Globus pallidus (tissue), 1 donor: ENCODE measurements around the gene LOXL3.

Experiments
- DNase-seq: peaks from one replicate; pipeline ENCODE4 v3.0.0-alpha.2; 2015; ENCODE audit warnings: low spot score

LOXL3 gene

GRCh38 chr2:74553892-74554819, at the start of gene LOXL3, which contains the start of gene DOK1:
TSS of gene LOXL3 (minus strand) at chr2:74553942. CDS start at chr2:74552634, 1,308 bp downstream.
TSS of gene DOK1 (plus strand) at chr2:74554720. CDS start at chr2:74554755, 35 bp downstream.
- DNase-seq: peak; percentile 69

- no peak for DNase-seq
Observed at GRCh38 chr2:74602586-74603281, 49.0 kb upstream of the LOXL3 start.

- DNase-seq: no peak
Observed at GRCh38 chr2:74599676-74600075, 45.9 kb upstream of the LOXL3 start.

GRCh38 chr2:74597410-74597809, 43.7 kb upstream of the LOXL3 start:
- no peak for DNase-seq

- no peak for DNase-seq
Observed at GRCh38 chr2:74596584-74596983, 42.8 kb upstream of the LOXL3 start.

- DNase-seq: no peak
Observed at GRCh38 chr2:74593826-74594772, 40.4 kb upstream of the LOXL3 start.

- no peak for DNase-seq
Observed at GRCh38 chr2:74588664-74589063, 34.9 kb upstream of the LOXL3 start.

GRCh38 chr2:74587664-74588277, 34.0 kb upstream of the LOXL3 start:
- DNase-seq: peak; percentile 61

- peak; percentile 23 for DNase-seq
Observed at GRCh38 chr2:74585406-74586185, 31.9 kb upstream of the LOXL3 start.

GRCh38 chr2:74584088-74584645, 30.4 kb upstream of the LOXL3 start:
- DNase-seq: no peak

- no peak for DNase-seq
Observed at GRCh38 chr2:74583504-74583903, 29.8 kb upstream of the LOXL3 start.

GRCh38 chr2:74582184-74582583, 28.4 kb upstream of the LOXL3 start:
- no peak for DNase-seq

- no peak for DNase-seq
Observed at GRCh38 chr2:74581463-74581862, 27.7 kb upstream of the LOXL3 start.

GRCh38 chr2:74578408-74578807, 24.7 kb upstream of the LOXL3 start:
- DNase-seq: no peak

- DNase-seq: no peak
Observed at GRCh38 chr2:74577448-74577847, 23.7 kb upstream of the LOXL3 start.

- no peak for DNase-seq
Observed at GRCh38 chr2:74576863-74577229, 23.1 kb upstream of the LOXL3 start.

GRCh38 chr2:74576211-74576862, 22.6 kb upstream of the LOXL3 start:
- no peak for DNase-seq

GRCh38 chr2:74575320-74575719, 21.6 kb upstream of the LOXL3 start:
- DNase-seq: no peak

GRCh38 chr2:74573747-74574562, 20.2 kb upstream of the LOXL3 start:
- DNase-seq: peak; percentile 59
